IMR-90 (cell line): ENCODE measurements around the gene UBE2O. TPM values are rescaled to one million over a fixed set of nuclear protein-coding genes. Genes with fewer than 3 reads are reported as not detected.
A peak's percentile ranks its signal among the peaks of the same experiment; 100 is the strongest.

Source experiments
- ATAC-seq: fragments of 200-7000 bp; cut with Tn5 transposase; 2 replicates; pipeline ENCODE4 v1.9.1; 2020; ENCODE audit warnings: low read depth, mild to moderate bottlenecking, moderate library complexity
- BruUV-seq: library from RNA; stranded (reverse); fragments of 400-500 nt; replicated peaks from 2 replicates; lab custom pipeline; 2021; lab: Mats Ljungman, UMichigan
- CTCF ChIA-PET: fragments of 300-600 bp; formaldehyde crosslinking; extraction: SDS; loops from one replicate; lab custom pipeline; 2021; ENCODE audit warnings: antibody characterized with exemption; lab: Yijun Ruan, JAX
- POLR2A ChIA-PET: fragments of 300-600 bp; sonication (Branson Sonifier 250); formaldehyde crosslinking; loops from one replicate; lab custom pipeline; 2022; ENCODE audit warnings: antibody characterized with exemption; ENCODE audit not compliant: unreplicated experiment; lab: Charles Lee
- DNase-seq: peaks from one replicate; pipeline ENCODE4 v3.0.0; 2013
- H2AFZ ChIP-seq: replicated peaks from 2 replicates; pipeline ENCODE3; 2013; ENCODE audit warnings: low read length, mild to moderate bottlenecking; ENCODE audit not compliant: poor library complexity
- H2AK5ac ChIP-seq: 2 replicates; pipeline ENCODE4 v1.6.1; 2013; ENCODE audit warnings: low read depth, low read length, inconsistent platforms
- H2AK9ac ChIP-seq: replicated peaks from 2 replicates; pipeline ENCODE3; 2013; ENCODE audit warnings: mild to moderate bottlenecking, low read depth, low read length, moderate library complexity; ENCODE audit not compliant: poor library complexity
- H2BK120ac ChIP-seq: 2 replicates; pipeline ENCODE4 v1.6.1; 2013; ENCODE audit warnings: low read depth, low read length, inconsistent platforms
- H2BK15ac ChIP-seq: 3 replicates; pipeline ENCODE4 v1.6.1; 2013; ENCODE audit warnings: low read depth, low read length, inconsistent platforms
- H2BK20ac ChIP-seq: 2 replicates; pipeline ENCODE4 v1.6.1; 2013; ENCODE audit warnings: low read depth, mild to moderate bottlenecking, inconsistent platforms, low read length, moderate library complexity
- H2BK5ac ChIP-seq: 2 replicates; pipeline ENCODE4 v1.6.1; 2013; ENCODE audit warnings: mild to moderate bottlenecking, low read depth, low read length, inconsistent platforms; ENCODE audit not compliant: poor library complexity, severe bottlenecking
- H3K14ac ChIP-seq: replicated peaks from 2 replicates; pipeline ENCODE4 v1.6.1; 2013; ENCODE audit warnings: low read depth, low read length, inconsistent platforms
- H3K18ac ChIP-seq: 2 replicates; pipeline ENCODE4 v1.6.1; 2013; ENCODE audit warnings: low read depth, low read length, control low read depth
- H3K23ac ChIP-seq: 2 replicates; pipeline ENCODE4 v1.6.1; 2013; ENCODE audit warnings: low read depth, low read length, inconsistent platforms
- H3K27ac ChIP-seq: 2 replicates; pipeline ENCODE4 v1.5.1; 2013; ENCODE audit warnings: mild to moderate bottlenecking, control low read depth, low read length; ENCODE audit not compliant: insufficient read depth
- H3K27me3 ChIP-seq: 2 replicates; pipeline ENCODE4 v1.6.1; 2013; ENCODE audit warnings: low read length; ENCODE audit not compliant: control insufficient read depth, insufficient read depth
- H3K36me3 ChIP-seq: 2 replicates; pipeline ENCODE4 v1.6.1; 2013; ENCODE audit warnings: low read length, mixed read lengths; ENCODE audit not compliant: control insufficient read depth, insufficient read depth
- H3K4ac ChIP-seq: 2 replicates; pipeline ENCODE4 v1.6.1; 2013; ENCODE audit warnings: low read depth, low read length, inconsistent platforms
- H3K4me1 ChIP-seq: 2 replicates; pipeline ENCODE4 v1.6.1; 2013; ENCODE audit warnings: low read length, mixed read lengths; ENCODE audit not compliant: control insufficient read depth, insufficient read depth
- H3K4me2 ChIP-seq: 2 replicates; pipeline ENCODE4 v1.6.1; 2013; ENCODE audit warnings: low read depth, mild to moderate bottlenecking, control low read depth, low read length, moderate library complexity
- H3K4me3 ChIP-seq: 2 replicates; pipeline ENCODE4 v1.5.1; 2013; ENCODE audit warnings: low read depth, mild to moderate bottlenecking, control low read depth, low read length, moderate library complexity; ENCODE audit not compliant: insufficient read depth
- H3K56ac ChIP-seq: 2 replicates; pipeline ENCODE4 v1.6.1; 2013; ENCODE audit warnings: low read length, inconsistent platforms; ENCODE audit not compliant: insufficient read depth; ENCODE audit errors: extremely low read depth
- H3K79me1 ChIP-seq, 2 experiments: 2 replicates each; pipeline ENCODE4 v1.6.1; 2013; ENCODE audit warnings: low read length in 2 of 2, inconsistent platforms in 1 of 2, low read depth in 1 of 2
- H3K9ac ChIP-seq: 2 replicates; pipeline ENCODE4 v1.6.1; 2013; ENCODE audit warnings: low read depth, low read length, control low read depth
- H3K9me1 ChIP-seq: 2 replicates; pipeline ENCODE4 v1.6.1; 2013; ENCODE audit warnings: low read length, inconsistent platforms; ENCODE audit not compliant: insufficient read depth
- H3K9me3 ChIP-seq: 2 replicates; pipeline ENCODE4 v1.6.1; 2013; ENCODE audit warnings: low read length; ENCODE audit not compliant: control insufficient read depth, insufficient read depth
- H4K20me1 ChIP-seq: 2 replicates; pipeline ENCODE4 v1.6.1; 2013; ENCODE audit warnings: low read length, inconsistent platforms; ENCODE audit not compliant: insufficient read depth
- H4K5ac ChIP-seq: 2 replicates; pipeline ENCODE4 v1.6.1; 2013; ENCODE audit warnings: mild to moderate bottlenecking, low read depth, low read length, control low read depth
- H4K8ac ChIP-seq, 2 experiments: 2 replicates each; pipeline ENCODE4 v1.6.1; 2013; ENCODE audit warnings: low read depth in 2 of 2, low read length in 2 of 2, control low read depth in 1 of 2, inconsistent platforms in 1 of 2
- H4K91ac ChIP-seq: 2 replicates; pipeline ENCODE4 v1.6.1; 2013; ENCODE audit warnings: low read depth, low read length, inconsistent platforms; ENCODE audit not compliant: insufficient read depth
- NFE2L2 ChIP-seq: fragments of 150-350 bp; IDR thresholded peaks from 2 replicates; pipeline ENCODE4 v1.6.1; 2016; ENCODE audit warnings: low read depth, mild to moderate bottlenecking, low read length
- WGBS, 2 experiments: methylation state at CpG; one replicate each; pipeline versions ENCODE4 v1.1.5 to v1.1.7; 2013; ENCODE audit warnings: missing lambda C conversion rate in 2 of 2; ENCODE audit not compliant: insufficient read length in 1 of 2; ENCODE audit errors: extremely low coverage in 2 of 2; 5-methylcytosine and 5-hydroxymethylcytosine counted together
- dilution Hi-C: fragments of 300-500 bp; cut with HindIII; formaldehyde crosslinking; loops from one replicate; pipeline ENCODE4 v1.14.3; 2018; ENCODE audit warnings: low sequenced_read_pairs; ENCODE audit not compliant: unreplicated experiment
- in situ Hi-C: fragments of 300-500 bp; cut with MboI; formaldehyde crosslinking; loops from 3 replicates; pipeline ENCODE4 v1.14.3; 2019; ENCODE audit warnings: low sequenced_read_pairs, inconsistent platforms, mixed read lengths
- intact Hi-C: fragments of 100-400 bp; cut with micrococcal nuclease; formaldehyde crosslinking; loops from 2 replicates; pipeline ENCODE4 v1.10.0; 2022
- polyA plus RNA-seq, 3 experiments: library from polyadenylated mRNA; depleted of rRNA; stranded (reverse); fragments of >200 nt; gene quantifications; 2 replicates each; pipeline ENCODE4 v1.2.3, GENCODE V29; 2012; ENCODE audit warnings: low replicate concordance in 1 of 3
- total RNA-seq: library from RNA; depleted of rRNA; stranded (reverse); fragments of >200 nt; gene quantifications from 2 replicates; pipeline ENCODE4 v1.2.3, GENCODE V29; 2012

The UBE2O gene
- total and polyA plus RNA-seq, 2 of the 4 experiments (the other 2 are of a cell fraction): 17.6 TPM

DNA sequence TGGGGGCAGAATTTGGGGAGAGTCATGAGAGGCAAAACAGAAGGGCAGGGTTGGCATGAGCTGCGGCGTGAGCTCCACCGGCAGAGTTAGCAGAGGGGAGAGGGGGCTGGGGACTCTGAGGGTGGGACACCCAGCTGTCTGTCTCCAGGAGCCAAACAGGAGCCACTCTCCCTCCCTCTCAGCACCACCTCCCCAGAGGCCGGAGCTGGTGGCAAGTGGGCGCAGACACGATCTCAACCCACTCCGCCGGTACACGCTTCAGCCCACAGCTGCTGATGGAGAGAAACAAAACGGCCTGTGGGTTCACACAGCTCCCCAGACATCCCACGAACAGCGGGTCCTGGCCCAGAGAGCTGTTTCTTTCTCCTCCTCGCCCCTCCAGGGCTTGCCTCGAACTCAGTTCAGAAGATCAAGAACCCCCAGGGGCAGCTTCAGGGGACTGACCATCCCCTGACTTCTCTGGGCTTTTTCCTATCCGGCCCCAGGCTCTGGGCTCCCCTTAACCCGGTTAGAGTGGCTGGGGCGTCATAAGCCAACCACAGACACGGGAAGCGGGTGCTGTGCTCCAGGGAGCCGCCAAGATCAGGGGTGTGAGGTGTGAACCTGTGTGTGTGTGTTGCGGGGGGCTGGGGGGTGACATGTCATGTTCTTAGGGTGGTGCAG is 40.7 kb upstream of the UBE2O start:
- DNase-seq: no peak
- 73% methylated on average over 3 of the region's 21 CpGs; no CpG with 5 or more reads in 1 of the 2 experiments for WGBS, 2 experiments

More for the DNA sequence above, 40.7 kb upstream of the UBE2O start:
- Histone ChIP-seq H3K18ac (peak overlapping the region; percentile 29), H2AK5ac (peak overlapping the region; percentile 71), H4K8ac (peak overlapping the region; percentile 74 to 93; a peak in 3 of 4 replicates), H3K9ac (peak overlapping the region; percentile 62; the same call in 1 of the 2 replicates), H3K4me2 (no peak overlapping the region), H3K36me3 (no peaks in the 10 kb centered on the region), H2AK9ac (peak overlapping the region; percentile 69), H2BK20ac (peak overlapping the region; percentile 36; the same call in 1 of the 2 replicates), H3K27ac (peak overlapping the region; percentile 46), H3K4me3 (no peak overlapping the region), H3K14ac (peak overlapping the region; percentile 68), H3K4ac (peak overlapping the region; percentile 68; the same call in 1 of the 2 replicates), H3K27me3 (no peaks in the 10 kb centered on the region), H2BK5ac (peak overlapping the region; percentile 62), H4K20me1 (no peaks in the 10 kb centered on the region), H3K56ac (no peak overlapping the region), H3K79me1 (peaks cover 0 to 17% of the 10 kb centered on the region in 2 experiments; a peak in 3 of 4 replicates), H2BK120ac (peak overlapping the region; percentile 79; the same call in 1 of the 2 replicates), H4K91ac (peak overlapping the region; percentile 47; the same call in 1 of the 2 replicates), H2BK15ac (no peak overlapping the region), H2AFZ (peak overlapping the region; percentile 87), H4K5ac (peak overlapping the region; percentile 66), H3K4me1 (peaks cover 26% of the 10 kb centered on the region), H3K23ac (no peak overlapping the region; the same call in 1 of the 2 replicates), H3K9me1 (peaks cover 7% of the 10 kb centered on the region), H3K9me3 (no peaks in the 10 kb centered on the region)
- no TSS peak for BruUV-seq
- no peak for ATAC-seq
- in situ Hi-C loops: no loop called here
- POLR2A ChIA-PET: no interaction called here
- dilution Hi-C loops: no loop called here
- intact Hi-C loops: no loop called here
- TF ChIP-seq NFE2L2: no peak
- CTCF ChIA-PET: interaction anchor here (0.6 kb wide), 1 partner anchor 123 kb away, joined by 5 read pairs; no protein-coding TSS in a partner anchor
